Measurements from ENCODE around the gene WRAP73. TPM values are rescaled to one million over a fixed set of nuclear protein-coding genes. Genes with fewer than 3 reads are reported as not detected.
"Not testable (repeated sequence)": the region's sequence is repeated elsewhere in the genome, so short reads cannot be mapped to it uniquely, and the experiment has no call there.

Gene WRAP73
- total RNA-seq, 4 donors from 2014 or later: 12.9 to 25.9 (median 15.7) TPM

DNA sequence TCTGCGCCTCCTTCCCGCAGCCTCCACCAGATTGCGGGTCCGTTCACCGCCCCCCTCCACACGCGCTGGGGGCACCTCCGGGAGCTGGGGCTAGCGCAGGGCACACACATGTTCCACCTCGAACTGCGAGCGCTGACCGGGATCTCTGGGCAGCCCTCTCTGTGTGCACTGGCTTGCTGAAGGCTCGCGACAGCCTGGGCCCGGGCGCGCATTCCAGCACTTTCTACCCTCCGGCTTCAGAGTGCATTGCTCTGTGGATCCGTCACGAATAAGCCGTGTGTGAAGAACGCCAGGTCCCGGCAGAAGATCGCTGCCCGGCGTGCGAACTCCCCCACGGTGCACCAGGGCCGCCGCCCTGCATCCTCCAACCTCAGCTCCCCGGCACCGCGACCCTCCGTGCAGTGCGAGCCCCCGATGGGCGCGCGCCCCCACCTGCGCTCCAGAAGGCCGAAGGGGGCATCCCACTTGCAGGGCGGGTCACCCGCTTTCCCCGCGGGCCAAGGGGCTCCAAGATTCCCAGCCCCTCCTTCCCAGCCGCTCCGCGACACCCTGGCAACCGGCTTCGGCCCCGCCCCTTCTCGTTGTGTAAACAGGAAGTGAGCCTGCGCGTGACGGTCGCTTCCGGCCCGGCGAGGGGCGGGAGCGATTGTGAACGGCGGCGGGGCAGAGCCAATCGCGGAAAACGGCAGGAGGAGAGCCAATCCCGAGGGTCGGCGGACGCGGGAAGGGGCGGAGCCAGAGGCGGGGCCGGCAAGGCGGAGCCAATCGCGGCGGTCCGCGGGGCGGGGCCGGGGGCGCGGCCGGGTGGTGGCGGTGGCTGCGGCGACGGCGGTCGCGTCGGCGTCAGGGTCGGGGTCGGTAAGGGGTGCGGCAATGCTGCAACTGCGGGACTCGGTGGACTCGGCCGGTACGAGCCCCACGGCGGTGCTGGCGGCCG is 25.4 kb downstream of the WRAP73 start, which contains the start of gene TPRG1L:
Gene TPRG1L, plus strand, starts transcription at position 816 of the 937 bp plus-strand sequence. Its CDS starts 58 bp downstream, at position 874.
- TF ChIP-seq, protein P1, sequence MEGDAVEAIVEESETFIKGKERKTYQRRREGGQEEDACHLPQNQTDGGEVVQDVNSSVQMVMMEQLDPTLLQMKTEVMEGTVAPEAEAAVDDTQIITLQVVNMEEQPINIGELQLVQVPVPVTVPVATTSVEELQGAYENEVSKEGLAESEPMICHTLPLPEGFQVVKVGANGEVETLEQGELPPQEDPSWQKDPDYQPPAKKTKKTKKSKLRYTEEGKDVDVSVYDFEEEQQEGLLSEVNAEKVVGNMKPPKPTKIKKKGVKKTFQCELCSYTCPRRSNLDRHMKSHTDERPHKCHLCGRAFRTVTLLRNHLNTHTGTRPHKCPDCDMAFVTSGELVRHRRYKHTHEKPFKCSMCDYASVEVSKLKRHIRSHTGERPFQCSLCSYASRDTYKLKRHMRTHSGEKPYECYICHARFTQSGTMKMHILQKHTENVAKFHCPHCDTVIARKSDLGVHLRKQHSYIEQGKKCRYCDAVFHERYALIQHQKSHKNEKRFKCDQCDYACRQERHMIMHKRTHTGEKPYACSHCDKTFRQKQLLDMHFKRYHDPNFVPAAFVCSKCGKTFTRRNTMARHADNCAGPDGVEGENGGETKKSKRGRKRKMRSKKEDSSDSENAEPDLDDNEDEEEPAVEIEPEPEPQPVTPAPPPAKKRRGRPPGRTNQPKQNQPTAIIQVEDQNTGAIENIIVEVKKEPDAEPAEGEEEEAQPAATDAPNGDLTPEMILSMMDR (IDR thresholded peaks at IDR 0.05): peak in 1 of 3 experiments; percentile 8
- TF ChIP-seq EP300 (IDR thresholded peaks at IDR 0.05) (no peak), POLR2AphosphoS5 (IDR thresholded peaks at IDR 0.05) (peak; percentile 75 to 89), POLR2A (IDR thresholded peaks at IDR 0.05; ENCODE audit: low read depth) (no peak)
- WGBS: 1% methylated on average over 70 of the region's 108 CpGs
- peak; percentile 100 for DNase-seq (ENCODE audit: extremely low spot score)
- Histone ChIP-seq H3K4me1 (peaks cover 24 to 43% (median 39%) of the 10 kb centered on the region in 4 donors), H3K27me3 (no peaks in the 10 kb centered on the region), H3K27ac (replicated peaks in 1 of 4) (peak within 1 kb of the TSS; percentile 85 to 91 (median 88)), H3K36me3 (peaks cover 22 to 28% (median 24%) of the 10 kb centered on the region in 4 donors), H3K4me3 (peak within 1 kb of the TSS; percentile 97 to 100 (median 99)), H3K9me3 (no peaks in the 10 kb centered on the region)
- intact Hi-C loops (cut with DNase I): no loop called here

DNA sequence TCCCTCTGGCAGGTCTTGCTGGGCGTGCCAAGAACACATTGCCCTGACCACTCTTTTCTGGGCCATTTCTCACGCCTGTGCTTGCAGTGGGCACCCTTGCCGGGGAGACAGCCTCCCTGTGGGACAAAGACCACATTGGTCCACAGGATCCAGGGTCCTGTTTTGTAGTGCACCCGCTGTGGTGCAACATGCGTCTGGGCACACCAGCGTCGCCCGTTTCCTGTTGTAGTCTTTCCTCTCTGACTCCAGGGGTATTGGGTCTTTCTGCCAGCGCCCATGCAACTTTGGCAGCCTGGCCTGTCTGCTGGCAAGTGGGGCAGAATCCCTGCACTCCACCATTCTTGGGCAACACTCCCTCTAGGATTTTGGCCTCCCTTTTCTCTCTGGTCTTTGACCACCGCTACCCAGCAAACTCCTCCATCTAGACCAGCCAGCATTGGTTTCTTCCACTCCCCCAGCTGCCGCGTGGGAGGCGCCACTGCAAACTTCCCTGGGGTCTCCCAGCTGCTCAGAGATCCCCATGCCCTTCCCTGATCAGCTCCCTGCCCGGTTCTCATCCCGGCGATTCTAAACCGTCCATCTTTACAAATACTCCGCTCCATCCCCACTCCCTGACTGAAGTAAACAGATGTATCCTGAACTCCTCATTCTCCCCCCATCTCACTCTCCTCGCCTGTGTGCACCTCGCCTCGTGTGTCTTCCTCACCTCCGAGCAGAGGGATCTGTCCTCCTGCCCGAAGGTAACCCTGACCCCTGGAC is 26.3 kb downstream of the WRAP73 start:
- Histone ChIP-seq H3K27me3 (no peaks in the 10 kb centered on the region), H3K27ac (replicated peaks in 1 of 4) (peak overlapping the region; percentile 85 to 91 (median 88))

DNA sequence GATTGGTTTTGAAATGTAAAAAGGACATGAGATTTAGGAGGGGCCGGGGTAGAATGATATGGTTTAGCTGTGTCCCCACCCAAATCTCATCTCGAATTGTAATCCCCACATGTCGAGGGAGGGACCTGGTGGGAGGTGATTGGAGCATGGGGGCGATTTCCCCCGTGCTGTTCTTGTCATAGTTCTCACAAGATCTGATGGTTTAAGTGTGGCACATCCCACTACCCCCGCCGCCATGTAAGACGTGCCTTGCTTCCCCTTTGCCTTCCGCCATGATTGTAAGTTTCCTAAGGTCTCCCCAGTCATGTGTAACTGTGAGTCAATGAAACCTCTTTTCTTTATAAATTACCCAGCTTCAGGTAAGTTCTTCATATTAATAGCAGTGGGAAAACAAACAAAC is 27.8 kb downstream of the WRAP73 start:
- 87% methylated on average over 9 of the region's 9 CpGs for WGBS
- intact Hi-C loops (cut with DNase I); H3K27me3 ChIP-seq; DNase-seq (ENCODE audit: extremely low spot score); H3K9me3 ChIP-seq; H3K36me3 ChIP-seq; H3K4me3 ChIP-seq; H3K27ac ChIP-seq (replicated peaks in 1 of 4): not testable (repeated sequence)
- H3K4me1 ChIP-seq: peaks cover 24 to 54% (median 49%) of the 10 kb centered on the region in 4 donors

More for the DNA sequence above, 26.3 kb downstream of the WRAP73 start:
- 35% methylated on average over 23 of the region's 23 CpGs for WGBS
- no peak for DNase-seq (ENCODE audit: extremely low spot score)
- intact Hi-C loops (cut with DNase I): no loop called here
- Histone ChIP-seq H3K36me3 (peaks cover 14 to 20% (median 16%) of the 10 kb centered on the region in 4 donors), H3K4me1 (peaks cover 24 to 51% (median 47%) of the 10 kb centered on the region in 4 donors), H3K4me3 (peak overlapping the region; percentile 97 to 100 (median 99)), H3K9me3 (no peaks in the 10 kb centered on the region)
- TF ChIP-seq POLR2A (IDR thresholded peaks at IDR 0.05; ENCODE audit: low read depth) (no peak), EP300 (IDR thresholded peaks at IDR 0.05) (no peak), POLR2AphosphoS5 (IDR thresholded peaks at IDR 0.05) (no peak)
- TF ChIP-seq, protein P1 (IDR thresholded peaks at IDR 0.05): no peak

DNA sequence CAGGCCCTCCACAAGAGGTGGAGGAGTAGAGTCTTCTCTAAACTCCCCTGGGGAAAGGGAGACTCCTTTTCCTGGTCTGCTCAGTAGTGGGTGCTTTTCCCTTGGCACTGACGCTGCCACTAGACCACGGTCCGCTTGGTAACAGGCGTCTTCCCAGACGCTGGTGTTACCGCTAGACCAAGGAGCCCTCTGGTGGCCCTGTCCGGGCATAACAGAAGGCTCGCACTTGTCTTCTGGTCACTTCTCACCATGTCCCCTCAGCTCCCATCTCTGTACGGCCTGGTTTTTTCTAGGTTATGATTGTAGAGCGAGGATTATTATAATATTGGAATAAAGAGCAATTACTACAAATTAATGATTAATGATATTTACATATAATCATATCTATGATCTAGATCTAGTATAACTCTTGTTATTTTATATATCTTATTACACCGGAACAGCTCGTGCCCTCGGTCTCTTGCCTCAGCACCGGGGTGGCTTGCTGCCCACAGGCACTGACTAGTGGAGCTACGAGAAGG is 28.7 kb downstream of the WRAP73 start:
- WGBS: 22% methylated on average over 15 of the region's 15 CpGs
- not testable (repeated sequence) for H3K27ac ChIP-seq (replicated peaks in 1 of 4); H3K36me3 ChIP-seq; H3K4me3 ChIP-seq; DNase-seq (ENCODE audit: extremely low spot score); H3K9me3 ChIP-seq; H3K27me3 ChIP-seq
- TF ChIP-seq, protein P1 (IDR thresholded peaks at IDR 0.05): peak; percentile 49 to 73 (median 68)
- intact Hi-C loops (cut with DNase I): loop anchor here (2.0 kb wide), 1 partner anchor 130 kb away; no protein-coding TSS in a partner anchor
- peaks cover 22 to 50% (median 45%) of the 10 kb centered on the region in 4 donors for H3K4me1 ChIP-seq
